GM19455 (cell line): Measurements from ENCODE around the gene SLCO4C1.
"Not testable (repeated sequence)": the region's sequence is repeated elsewhere in the genome, so short reads cannot be mapped to it uniquely, and the experiment has no call there.

Experiments
- ATAC-seq: cut with Tn5 transposase; IDR thresholded peaks from one replicate; pipeline ENCODE4 v1.9.1; 2021; ENCODE audit not compliant: unreplicated experiment

Gene SLCO4C1

DNA sequence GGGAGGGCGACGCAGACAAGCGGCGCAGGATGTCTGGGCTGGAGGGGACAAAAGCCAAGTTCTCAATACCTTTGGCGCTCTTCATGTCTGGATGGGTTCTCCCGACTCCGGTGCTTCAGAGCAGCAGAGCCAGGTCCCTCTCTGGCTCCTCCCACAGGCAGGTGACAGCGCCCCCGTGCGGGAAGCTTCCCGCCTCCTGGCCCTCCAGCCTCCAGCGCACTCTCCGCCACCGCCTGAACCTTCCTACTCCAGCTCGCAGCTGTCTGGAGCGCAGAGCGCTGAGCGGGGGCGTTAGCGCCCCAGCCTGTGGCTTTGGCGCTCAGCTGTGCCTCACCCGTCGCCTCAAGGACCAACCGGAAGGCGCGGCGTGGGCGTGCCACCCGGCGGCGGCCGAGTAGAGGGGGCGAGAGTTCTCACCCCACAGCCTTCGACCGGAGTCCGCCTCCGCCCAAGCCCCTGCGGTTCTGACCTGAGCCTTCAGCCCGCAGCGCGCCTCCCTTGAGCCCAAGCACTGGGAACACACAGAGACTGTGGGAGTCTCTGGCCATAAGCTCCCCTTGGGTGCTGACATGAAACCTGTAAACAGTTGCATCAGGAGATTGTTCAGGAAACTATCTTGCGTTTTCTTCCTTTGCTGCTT, at the start of gene SLCO4C1:
Gene SLCO4C1 (minus strand): TSS at position 107 of the 640 bp plus-strand sequence. CDS start 22 bp downstream, at position 85.
- peak; percentile 94 for ATAC-seq

DNA sequence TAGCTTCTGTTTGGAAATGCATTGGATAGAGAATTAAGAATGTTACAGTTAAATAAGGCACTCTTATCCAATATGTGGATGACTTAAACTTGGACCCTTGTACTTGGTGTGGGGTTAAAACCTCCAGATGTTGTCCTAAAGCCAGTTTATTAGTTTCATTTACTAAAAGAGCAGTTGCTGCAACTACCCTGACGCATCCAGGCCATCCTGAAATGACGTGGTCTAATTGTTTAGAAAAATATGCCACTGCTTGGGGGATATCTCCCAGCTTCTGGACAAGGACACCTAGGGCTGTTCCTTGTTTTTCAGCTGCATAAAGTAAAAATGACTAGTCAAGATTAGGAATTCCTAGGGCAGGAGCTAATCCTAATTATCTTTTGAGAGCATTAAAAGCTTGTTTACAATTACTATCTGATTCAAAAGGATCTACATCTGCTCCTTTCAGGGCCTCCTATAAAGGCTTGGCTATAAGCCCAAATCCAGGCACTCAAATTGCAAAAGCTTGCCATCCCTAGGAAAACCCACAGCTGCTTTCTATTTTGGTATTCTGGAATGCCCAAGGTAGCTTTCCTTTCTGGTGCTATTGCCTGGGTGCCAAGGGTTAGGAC, 45.7 kb upstream of the SLCO4C1 start:
- ATAC-seq: no peak

- ATAC-seq: no peak
Measured at GRCh38 chr5:102324714-102325113, 28.6 kb upstream of the SLCO4C1 start.

DNA sequence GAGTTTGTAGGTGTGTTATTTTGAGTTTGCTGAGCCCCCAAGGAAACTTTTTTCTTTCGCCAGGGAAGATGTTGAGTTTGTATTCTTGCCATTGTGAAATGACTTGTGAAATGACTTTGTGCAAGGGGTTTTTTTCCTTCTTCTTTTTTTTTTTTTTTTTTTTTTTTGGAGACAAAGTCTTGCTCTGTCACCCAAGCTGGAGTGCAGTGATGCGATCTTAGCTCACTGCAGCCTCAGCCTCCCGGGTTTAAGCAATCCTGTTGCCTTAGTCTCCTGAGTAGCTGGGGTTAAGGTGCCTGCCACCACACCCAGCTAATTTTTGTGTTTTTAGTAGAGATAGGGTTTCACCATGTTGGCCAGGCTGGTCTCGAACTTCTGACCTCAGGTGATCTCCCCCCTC, 22.7 kb upstream of the SLCO4C1 start:
- not testable (repeated sequence) for ATAC-seq

GRCh38 chr5:102314328-102314727, 18.2 kb upstream of the SLCO4C1 start:
- ATAC-seq: no peak

- no peak for ATAC-seq
Measured at GRCh38 chr5:102313912-102314311, 17.8 kb upstream of the SLCO4C1 start.

DNA sequence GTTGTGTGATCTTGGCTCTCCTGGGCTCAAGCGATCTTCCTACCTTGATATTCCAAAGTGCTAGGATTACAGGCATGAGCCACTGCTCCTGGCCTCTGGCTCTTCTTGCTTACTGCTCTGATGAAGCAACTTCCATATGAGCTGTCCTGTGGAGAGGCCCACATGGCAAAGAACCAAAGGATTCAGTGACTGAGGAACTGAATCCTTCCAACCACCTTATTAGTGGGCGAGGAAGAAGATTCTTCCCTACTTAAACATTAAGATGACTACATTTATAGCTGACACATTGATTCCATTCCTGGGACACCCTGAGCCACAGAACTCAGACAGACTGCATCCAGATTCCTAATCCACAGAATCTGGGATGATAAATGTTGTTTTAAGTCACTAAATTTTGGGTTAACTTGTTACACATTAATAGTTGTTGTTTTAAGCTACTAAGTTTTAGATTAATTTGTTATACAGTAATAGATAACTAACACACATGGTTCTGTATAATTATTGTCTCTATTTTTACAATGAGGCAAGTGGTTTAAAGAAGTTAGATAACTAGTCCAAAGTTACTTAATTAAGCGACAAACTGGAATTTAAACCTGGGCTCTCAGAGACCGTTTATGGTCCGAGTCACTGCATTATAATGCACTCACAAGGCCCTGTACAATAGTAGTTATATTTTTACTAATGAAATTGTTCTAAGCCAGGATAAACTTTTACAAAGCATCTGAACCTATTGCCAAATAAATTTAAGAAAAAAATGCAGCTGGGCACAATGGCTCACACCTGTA, 16.7 kb upstream of the SLCO4C1 start:
- ATAC-seq: no peak

DNA sequence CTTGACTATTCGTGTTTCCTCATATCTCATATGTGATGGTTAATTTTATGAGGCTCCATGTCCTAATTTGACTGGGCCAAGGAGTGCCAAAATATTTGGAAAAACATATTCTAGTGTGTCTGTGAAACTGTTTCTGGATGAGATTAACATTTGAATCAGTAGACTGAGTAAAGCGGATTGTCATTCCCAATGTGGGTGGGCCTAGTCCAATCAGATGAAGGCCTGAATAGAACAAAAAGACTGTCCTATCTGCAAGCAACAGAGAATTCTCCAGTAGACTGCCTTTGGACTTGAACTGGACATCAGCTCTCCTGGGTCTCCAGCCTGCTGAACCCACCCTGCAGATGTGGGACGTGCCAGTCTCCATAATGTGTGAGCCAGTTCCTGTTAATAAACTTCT, 13.5 kb upstream of the SLCO4C1 start:
- no peak for ATAC-seq

DNA sequence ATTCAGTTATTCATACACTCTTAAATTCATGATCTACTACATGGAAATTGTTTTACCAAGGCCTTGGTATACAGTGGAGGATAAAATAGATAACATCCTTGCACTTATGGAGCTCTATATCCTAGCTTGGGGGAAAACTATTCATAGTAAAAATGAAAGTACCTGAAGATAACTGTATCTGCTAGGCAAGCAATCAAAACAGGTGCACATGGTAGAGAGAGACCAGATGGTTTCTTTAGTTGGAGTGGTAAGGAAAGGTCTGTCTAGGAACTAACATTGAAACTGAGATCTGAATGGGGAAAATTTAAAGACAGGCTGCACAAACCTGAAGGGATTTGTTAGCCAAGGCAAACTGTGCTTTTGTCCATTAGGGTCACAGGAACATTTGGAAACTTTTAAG, 11.1 kb upstream of the SLCO4C1 start:
- no peak for ATAC-seq

DNA sequence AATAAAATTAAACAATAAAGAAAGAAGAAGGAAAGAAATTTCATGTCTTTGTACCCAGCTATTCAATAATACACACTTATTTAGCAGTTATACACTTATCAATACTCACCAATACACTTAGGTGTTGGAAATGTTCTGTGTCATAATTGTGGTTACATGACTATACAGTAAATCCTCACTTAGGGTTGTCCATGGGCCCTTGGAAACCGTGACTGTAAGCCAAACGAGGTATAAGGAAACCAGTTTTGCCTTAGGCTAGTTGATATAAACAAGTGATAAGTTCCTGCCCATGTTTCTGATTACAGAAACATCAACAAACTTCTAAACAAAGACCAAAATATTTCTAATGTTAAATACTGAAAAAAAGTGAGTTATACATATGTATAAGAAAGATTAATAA, 10.0 kb upstream of the SLCO4C1 start:
- no peak for ATAC-seq

DNA sequence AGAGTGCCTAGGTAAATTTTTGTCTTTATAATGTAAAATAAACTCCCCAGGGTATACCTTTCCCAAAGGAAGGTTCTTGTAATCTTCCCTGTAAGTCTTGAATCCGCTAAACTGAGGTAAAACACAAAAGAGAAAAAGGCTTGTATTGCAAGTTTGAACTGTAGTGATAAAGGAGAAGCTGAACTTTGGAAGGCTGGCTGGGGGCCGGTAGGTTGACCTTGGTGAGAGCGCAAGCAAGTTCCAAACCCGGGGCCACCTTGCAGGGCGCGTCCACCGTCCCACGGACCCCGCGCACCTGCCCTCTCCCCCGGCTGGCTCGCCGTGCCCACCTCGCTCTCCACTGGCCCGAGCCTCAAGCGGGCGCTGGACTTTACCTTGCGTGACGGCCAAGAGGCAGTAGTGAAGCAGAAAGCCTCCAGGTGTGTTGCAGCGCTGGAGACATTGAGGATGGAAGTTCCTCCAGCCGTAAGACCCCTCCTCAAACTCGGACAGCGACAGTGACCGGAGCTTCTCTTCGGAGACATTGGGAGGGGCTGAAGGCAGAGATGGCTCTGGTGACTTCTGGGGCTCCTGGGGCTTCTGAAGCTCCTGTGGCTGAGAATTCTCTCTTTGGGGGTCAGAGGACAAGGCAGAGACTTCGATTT, 428 bp downstream of the SLCO4C1 start:
- peak; percentile 3 for ATAC-seq

GRCh38 chr5:102294886-102295395, 1.1 kb downstream of the SLCO4C1 start:
- no peak for ATAC-seq

GRCh38 chr5:102290004-102290403, 6.1 kb downstream of the SLCO4C1 start:
- ATAC-seq: no peak

DNA sequence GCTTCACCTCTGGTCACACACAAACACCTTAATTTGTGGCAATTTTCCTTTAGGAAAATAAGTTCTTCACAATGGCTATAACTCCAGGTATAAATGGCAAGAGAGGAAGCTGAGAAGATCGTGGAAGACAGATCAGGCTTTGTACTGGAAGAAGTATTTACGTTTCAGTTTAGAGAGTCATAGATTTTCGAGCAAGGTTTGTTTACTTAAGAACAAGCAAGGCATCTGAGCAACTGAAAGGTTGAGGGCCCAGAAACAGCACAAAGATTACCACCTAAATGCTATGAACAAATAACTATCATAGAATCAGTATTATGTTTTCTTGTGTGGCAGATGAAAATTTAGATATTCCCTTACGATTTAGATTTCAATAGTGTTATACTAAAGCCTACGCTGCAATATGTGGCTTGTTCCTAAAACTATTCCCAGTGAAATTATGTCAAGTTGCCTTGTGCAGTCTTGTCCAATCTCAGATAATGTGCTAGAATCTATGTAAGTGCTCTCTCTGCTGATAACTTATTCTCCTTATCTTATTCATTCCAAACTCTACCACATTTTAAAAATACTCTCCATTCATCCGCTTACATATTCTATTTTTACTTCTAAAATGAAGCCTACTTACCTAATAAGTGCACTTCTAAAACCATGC, 6.7 kb downstream of the SLCO4C1 start:
- ATAC-seq: no peak

DNA sequence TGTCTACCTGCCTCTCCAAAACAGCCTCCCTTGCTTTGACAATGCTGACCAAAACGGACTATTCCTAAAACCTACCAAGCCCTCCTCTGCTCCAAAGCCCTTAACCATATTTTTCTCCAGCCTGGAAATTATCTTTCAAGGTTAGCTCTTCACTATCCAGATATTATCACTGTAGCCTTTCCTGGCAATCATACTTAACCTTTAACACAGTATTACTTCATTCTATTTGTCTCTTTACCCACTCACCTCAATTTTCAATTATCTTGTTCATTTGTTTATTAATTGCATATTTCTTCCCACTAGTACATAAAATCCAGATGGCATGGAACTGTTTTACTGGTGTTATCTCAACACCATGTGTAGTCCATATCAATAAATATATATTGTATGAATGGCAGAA, 7.5 kb downstream of the SLCO4C1 start:
- no peak for ATAC-seq

DNA sequence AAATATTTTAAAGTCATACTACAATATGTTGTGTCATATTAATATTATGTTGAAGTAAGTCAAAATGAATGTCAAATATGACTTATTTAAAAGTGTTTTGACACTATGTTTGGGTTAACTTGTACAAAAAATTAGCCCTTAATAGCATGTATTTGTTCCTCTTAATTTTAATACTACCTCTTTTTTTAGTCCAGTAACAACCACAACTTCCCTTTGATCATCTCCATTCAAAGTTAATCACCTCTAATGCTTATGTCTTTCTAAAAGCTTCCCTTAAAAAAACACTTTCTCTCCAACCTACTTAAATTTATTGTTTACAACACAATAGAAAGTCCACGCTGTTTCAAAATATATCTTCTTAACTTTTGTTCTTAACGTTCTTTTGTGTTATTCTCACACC, 9.6 kb downstream of the SLCO4C1 start:
- no peak for ATAC-seq

GRCh38 chr5:102283102-102283797, 12.8 kb downstream of the SLCO4C1 start:
- ATAC-seq: no peak

DNA sequence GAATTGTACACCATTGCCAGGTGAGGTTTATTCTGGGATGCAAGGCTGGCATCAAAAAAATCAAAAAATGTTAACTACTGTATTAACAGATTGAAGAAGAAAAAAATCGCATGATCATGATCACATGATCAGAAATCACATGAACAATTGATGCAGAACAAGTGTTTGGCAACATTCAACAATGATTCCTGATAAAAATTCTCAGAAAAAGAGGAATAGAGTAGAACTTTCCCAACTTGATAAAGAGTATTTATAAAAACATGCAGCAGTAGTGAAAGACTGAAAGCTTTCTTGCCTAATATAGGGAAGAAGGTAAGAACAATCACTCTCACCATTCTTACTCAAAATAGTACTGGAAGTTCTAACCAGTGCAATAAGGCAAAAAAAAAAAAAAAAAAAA, 16.4 kb downstream of the SLCO4C1 start:
- ATAC-seq: no peak

DNA sequence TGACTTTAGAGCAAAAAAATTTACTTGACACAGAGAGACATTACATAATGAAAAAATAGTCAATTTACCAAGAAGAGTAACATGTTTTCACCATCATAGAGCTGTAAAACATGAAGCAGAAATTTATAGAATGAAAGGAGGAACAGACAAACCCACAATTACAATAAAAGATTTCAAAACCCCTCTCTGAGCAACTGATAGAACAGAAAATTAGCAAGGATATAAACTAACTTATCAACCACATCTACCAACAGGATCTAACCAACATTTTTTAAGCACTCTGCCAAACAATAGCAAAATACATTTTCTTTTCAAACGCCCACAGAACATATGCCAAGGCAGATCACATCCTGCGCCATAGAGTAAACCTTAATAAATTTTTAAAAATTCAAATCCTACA, 17.9 kb downstream of the SLCO4C1 start:
- ATAC-seq: no peak

GRCh38 chr5:102277144-102277543, 18.9 kb downstream of the SLCO4C1 start:
- no peak for ATAC-seq
